Placental pericyte (primary cell): ENCODE measurements around the gene TLCD4. TPM values are rescaled to one million over a fixed set of nuclear protein-coding genes. Genes with fewer than 3 reads are reported as not detected.

Source experiments
- small RNA-seq: library from RNA; depleted of rRNA; stranded (forward); fragments of <200 nt; gene quantifications from one replicate; pipeline ENCODE3, GENCODE V24; 2012; ENCODE audit warnings: low replicate concordance
- total RNA-seq: library from RNA; depleted of rRNA; stranded (reverse); fragments of >200 nt; gene quantifications from 2 replicates; pipeline ENCODE4 v1.2.3, GENCODE V29; 2012

Gene TLCD4
- total RNA-seq = 0.22 and 0.29 TPM in 2 replicates

GRCh38 chr1:95117207-95118066 lies at the start of gene TLCD4:
TSS of gene TLCD4 (plus strand) at chr1:95117355. CDS start at chr1:95143902, 26,547 bp downstream.

GRCh38 chr1:95072532-95073419 lies 44.4 kb upstream of the TLCD4 start, which contains the start of gene ALG14:
TSS of gene ALG14 (minus strand) at chr1:95072951. CDS start at chr1:95072898, 53 bp downstream.

Small RNA genes within 50 kb of the gene (small RNA-seq; reads per million reads assigned to genes)
- gene RF00019 = not detected

Other genes with a start within 250 kb of the TLCD4 start
- 399 and 439 TPM in 2 replicates for gene CNN3, start 190.2 kb upstream of the TLCD4 start, total RNA-seq
- gene ALG14, start 44.4 kb upstream of the TLCD4 start, total RNA-seq = 2.2 and 4.9 TPM in 2 replicates
- 6.1 and 6.9 TPM in 2 replicates for gene RWDD3, start 116.9 kb downstream of the TLCD4 start, total RNA-seq